Measurements from ENCODE around the gene ST8SIA2. TPM values are rescaled to one million over a fixed set of nuclear protein-coding genes. Genes with fewer than 3 reads are reported as not detected.

The ST8SIA2 gene
- total and polyA plus RNA-seq, 3 donors from 2014 or later = 0.12 to 0.31 (median 0.24) TPM

GRCh38 chr15:92499731-92500530 is 106.2 kb downstream of the ST8SIA2 start:
- intact Hi-C loops (cut with DNase I; ENCODE audit: low total_unique reads) = no loop called here
- no peaks in the 10 kb centered on the region for H3K4me1 ChIP-seq
- 61 to 64% methylated on average over 13 of the region's 13 CpGs for WGBS, 2 donors
- no peak overlapping the region for H3K4me3 ChIP-seq
- H3K27me3 ChIP-seq = no peaks in the 10 kb centered on the region
- H3K9me3 ChIP-seq = no peaks in the 10 kb centered on the region
- no peak for DNase-seq
- H3K27ac ChIP-seq = no peak overlapping the region
- H3K36me3 ChIP-seq (ENCODE audit: low read depth, missing control alignments) = no peaks in the 10 kb centered on the region
- TF ChIP-seq POLR2A (IDR thresholded peaks at IDR 0.05) = no peak
- TF ChIP-seq CTCF (IDR thresholded peaks at IDR 0.05) = no peak

- 80 to 85% methylated on average over 7 of the region's 7 CpGs for whole genome bisulfite sequencing, 2 donors
These were observed 108.7 kb downstream of the ST8SIA2 start for GRCh38 chr15:92502336-92502735.

GRCh38 chr15:92502930-92503857 is 109.5 kb downstream of the ST8SIA2 start:
- no peaks in the 10 kb centered on the region for H3K9me3 ChIP-seq
- intact Hi-C loops (cut with DNase I; ENCODE audit: low total_unique reads) = no loop called here
- no peak overlapping the region for H3K27ac ChIP-seq
- H3K4me1 ChIP-seq = no peaks in the 10 kb centered on the region
- no peaks in the 10 kb centered on the region for H3K27me3 ChIP-seq
- TF ChIP-seq POLR2A (IDR thresholded peaks at IDR 0.05) = no peak
- TF ChIP-seq CTCF (IDR thresholded peaks at IDR 0.05) = no peak
- no peak for DNase-seq
- no peaks in the 10 kb centered on the region for H3K36me3 ChIP-seq (ENCODE audit: low read depth, missing control alignments)
- H3K4me3 ChIP-seq = no peak overlapping the region
- 62 to 64% methylated on average over 5 of the region's 5 CpGs for WGBS, 2 donors

More at GRCh38 chr15:92502336-92502735, 108.7 kb downstream of the ST8SIA2 start:
- Histone ChIP-seq H3K27ac (no peak overlapping the region), H3K27me3 (no peaks in the 10 kb centered on the region), H3K4me1 (no peaks in the 10 kb centered on the region), H3K9me3 (no peaks in the 10 kb centered on the region), H3K36me3 (ENCODE audit: low read depth, missing control alignments) (no peaks in the 10 kb centered on the region), H3K4me3 (no peak overlapping the region)
- intact Hi-C loops (cut with DNase I; ENCODE audit: low total_unique reads) = no loop called here
- TF ChIP-seq POLR2A (IDR thresholded peaks at IDR 0.05) = no peak
- TF ChIP-seq CTCF (IDR thresholded peaks at IDR 0.05) = no peak
- no peak for DNase-seq

- H3K9me3 ChIP-seq = no peaks in the 10 kb centered on the region
- no peak for DNase-seq
- no peaks in the 10 kb centered on the region for H3K27me3 ChIP-seq
- intact Hi-C loops (cut with DNase I; ENCODE audit: low total_unique reads) = no loop called here
- H3K4me1 ChIP-seq = no peaks in the 10 kb centered on the region
- H3K4me3 ChIP-seq = no peak overlapping the region
- TF ChIP-seq POLR2A (IDR thresholded peaks at IDR 0.05) = no peak
- H3K36me3 ChIP-seq (ENCODE audit: low read depth, missing control alignments) = no peaks in the 10 kb centered on the region
- no peak overlapping the region for H3K27ac ChIP-seq
- 53 to 66% methylated on average over 4 of the region's 4 CpGs for WGBS, 2 donors
These were observed 110.2 kb downstream of the ST8SIA2 start for GRCh38 chr15:92503889-92504288.

- H3K4me3 ChIP-seq = no peak overlapping the region
- 21 to 39% methylated on average over 1 of the region's 1 CpG for WGBS, 2 donors
- H3K36me3 ChIP-seq (ENCODE audit: low read depth, missing control alignments) = no peaks in the 10 kb centered on the region
- no peak overlapping the region for H3K27ac ChIP-seq
- intact Hi-C loops (cut with DNase I; ENCODE audit: low total_unique reads) = no loop called here
- TF ChIP-seq CTCF (IDR thresholded peaks at IDR 0.05) (no peak), POLR2A (IDR thresholded peaks at IDR 0.05) (no peak)
- no peaks in the 10 kb centered on the region for H3K27me3 ChIP-seq
- no peaks in the 10 kb centered on the region for H3K4me1 ChIP-seq
- DNase-seq = no peak
- H3K9me3 ChIP-seq = no peaks in the 10 kb centered on the region
These were observed 111.9 kb downstream of the ST8SIA2 start for GRCh38 chr15:92505611-92506010.
